Subcutaneous adipose tissue (tissue), 4 donors: ENCODE measurements around the gene NINJ1. TPM values are rescaled to one million over a fixed set of nuclear protein-coding genes. Genes with fewer than 3 reads are reported as not detected.

Experiments used
- CTCF ChIP-seq: fragments of 450-650 bp; IDR thresholded peaks from one replicate; pipeline ENCODE4 v1.5.1; 2016; ENCODE audit warnings: low read depth, mild to moderate bottlenecking, control low read depth, antibody characterized with exemption, moderate library complexity
- total RNA-seq, 4 donors: library from RNA; depleted of rRNA; stranded (reverse); fragments of >200 nt; gene quantifications; one replicate each; pipeline ENCODE4 v1.1.0, GENCODE V29; 2016

NINJ1 gene
- total RNA-seq, 4 donors from 2014 or later, result 57.0 to 84.6 (median 69.0) TPM

GRCh38 chr9:93120846-93121315, 13.2 kb downstream of the NINJ1 start:
- no peak for TF ChIP-seq CTCF

GRCh38 chr9:93119953-93120845, 13.9 kb downstream of the NINJ1 start:
- no peak for TF ChIP-seq CTCF

GRCh38 chr9:93119703-93119952, 14.4 kb downstream of the NINJ1 start:
- TF ChIP-seq CTCF, result no peak

GRCh38 chr9:93118863-93119702, 15.0 kb downstream of the NINJ1 start:
- TF ChIP-seq CTCF, result no peak

GRCh38 chr9:93117924-93118862, 15.9 kb downstream of the NINJ1 start:
- no peak for TF ChIP-seq CTCF

- TF ChIP-seq CTCF, result no peak
Observed at GRCh38 chr9:93116072-93116961, 17.7 kb downstream of the NINJ1 start.
